Measurements from ENCODE around the gene KIF6.

- no peak for TF ChIP-seq CEBPB (IDR thresholded peaks at IDR 0.05; ENCODE audit: low read depth, low read length)
- peak; percentile 82 to 93 (median 84) for TF ChIP-seq CTCF (IDR thresholded peaks at IDR 0.05; ENCODE audit: control extremely low read depth in 1 of 3, insufficient read depth in 1 of 3, low read depth in 1 of 3, low read length in 3 of 3)
- no peak for TF ChIP-seq EP300 (IDR thresholded peaks at IDR 0.05; ENCODE audit: borderline replicate concordance in 1 of 2, low read depth in 2 of 2, low read length in 2 of 2)
- TF ChIP-seq HDAC2 (IDR thresholded peaks at IDR 0.05; ENCODE audit: borderline replicate concordance in 1 of 2, low read depth in 2 of 2, low read length in 2 of 2), result no peak
- TF ChIP-seq POLR2A (IDR thresholded peaks at IDR 0.05; ENCODE audit: control extremely low read depth in 1 of 2, low read depth in 2 of 2, low read length in 2 of 2), result no peak
- no peak for TF ChIP-seq EZH2 (IDR thresholded peaks at IDR 0.05; ENCODE audit: low read depth, low read length, severe bottlenecking)
- no peak for TF ChIP-seq CTBP2 (IDR thresholded peaks at IDR 0.05; ENCODE audit: borderline replicate concordance, insufficient read depth, insufficient read length, low read length)
- TF ChIP-seq SIN3A (conservative IDR thresholded peaks at IDR 0.05 in 1 of 2, IDR thresholded peaks at IDR 0.05 in 1 of 2; ENCODE audit: low read depth in 1 of 2, low read length in 2 of 2), result no peak
- TF ChIP-seq TEAD4 (IDR thresholded peaks at IDR 0.05; ENCODE audit: low read depth, low read length), result no peak
- TF ChIP-seq JUN (IDR thresholded peaks at IDR 0.05; ENCODE audit: low read depth, low read length), result no peak
- no peak for TF ChIP-seq NANOG (IDR thresholded peaks at IDR 0.05; ENCODE audit: insufficient read depth, low read depth, low read length, poor library complexity, severe bottlenecking)
- TF ChIP-seq TAF1 (IDR thresholded peaks at IDR 0.05; ENCODE audit: low read depth, low read length), result no peak
- TF ChIP-seq SRF (IDR thresholded peaks at IDR 0.05; ENCODE audit: low read depth, low read length), result no peak
- no peak for TF ChIP-seq CBX5 (IDR thresholded peaks at IDR 0.05; ENCODE audit: low read depth, low read length)
Observed at GRCh38 chr6:39347906-39348585, 377.2 kb downstream of the KIF6 start.

Measured in H1 (cell line).